ENCODE results near the gene DCC.

The DCC gene

GRCh38 chr18:52536039-52536438 is 196.0 kb downstream of the DCC start:
- TF ChIP-seq CTCF (IDR thresholded peaks at IDR 0.05; ENCODE audit: control extremely low read depth, extremely low read depth, low read depth, missing control alignments), result no peak
- no peak for DNase-seq (ENCODE audit: extremely low spot score)
- ChIA-PET POLR2A (no interaction called here), CTCF (no interaction called here)

GRCh38 chr18:52537261-52537660 is 197.3 kb downstream of the DCC start:
- POLR2A ChIA-PET, result no interaction called here

GRCh38 chr18:52541056-52541455 is 201.1 kb downstream of the DCC start:
- POLR2A ChIA-PET, result no interaction called here
- CTCF ChIA-PET, result interaction anchor here (1.2 kb wide), 1 partner anchor 15 kb away, joined by 5 read pairs; no protein-coding TSS in a partner anchor
- DNase-seq (ENCODE audit: extremely low spot score), result no peak
- no peak for TF ChIP-seq CTCF (IDR thresholded peaks at IDR 0.05; ENCODE audit: control extremely low read depth, extremely low read depth, low read depth, missing control alignments)

More at GRCh38 chr18:52537261-52537660, 197.3 kb downstream of the DCC start:
- TF ChIP-seq CTCF (IDR thresholded peaks at IDR 0.05; ENCODE audit: control extremely low read depth, extremely low read depth, low read depth, missing control alignments), result no peak
- no peak for DNase-seq (ENCODE audit: extremely low spot score)
- CTCF ChIA-PET, result no interaction called here

GRCh38 chr18:52544086-52544485 is 204.1 kb downstream of the DCC start:
- no peak for DNase-seq (ENCODE audit: extremely low spot score)
- CTCF ChIA-PET, result no interaction called here

GRCh38 chr18:52546686-52547346 is 206.8 kb downstream of the DCC start:
- ChIA-PET POLR2A (no interaction called here), CTCF (no interaction called here)
- no peak for DNase-seq (ENCODE audit: extremely low spot score)
- no peak for TF ChIP-seq CTCF (IDR thresholded peaks at IDR 0.05; ENCODE audit: control extremely low read depth, extremely low read depth, low read depth, missing control alignments)

More at GRCh38 chr18:52544086-52544485, 204.1 kb downstream of the DCC start:
- TF ChIP-seq CTCF (IDR thresholded peaks at IDR 0.05; ENCODE audit: control extremely low read depth, extremely low read depth, low read depth, missing control alignments), result no peak
- POLR2A ChIA-PET, result no interaction called here

- CTCF ChIA-PET, result no interaction called here
- TF ChIP-seq CTCF (IDR thresholded peaks at IDR 0.05; ENCODE audit: control extremely low read depth, extremely low read depth, low read depth, missing control alignments), result no peak
- DNase-seq (ENCODE audit: extremely low spot score), result no peak
- POLR2A ChIA-PET, result no interaction called here
Measured at GRCh38 chr18:52553441-52553840, 213.4 kb downstream of the DCC start.

Measured in GM10248 (cell line).